Neuronal stem cell (in vitro differentiated cells): ENCODE data around the gene MFNG.

ENCODE experiments used
- DNase-seq: peaks from one replicate; pipeline ENCODE4 v3.0.0-alpha.2; 2013; ENCODE audit warnings: low spot score
- H2AFZ ChIP-seq: one replicate; pipeline ENCODE4 v1.6.1; 2013; ENCODE audit warnings: mild to moderate bottlenecking, low read length, inconsistent platforms
- H2AK5ac ChIP-seq: 2 replicates; pipeline ENCODE4 v1.6.1; 2013; ENCODE audit warnings: low read depth, mild to moderate bottlenecking, inconsistent platforms, low read length, moderate library complexity, mixed read lengths
- H2BK120ac ChIP-seq: 2 replicates; pipeline ENCODE4 v1.6.1; 2013; ENCODE audit warnings: low read depth, mild to moderate bottlenecking, inconsistent platforms, low read length, moderate library complexity, mixed read lengths
- H2BK12ac ChIP-seq: one replicate; pipeline ENCODE4 v1.6.1; 2013; ENCODE audit warnings: low read length, inconsistent platforms
- H2BK15ac ChIP-seq: 2 replicates; pipeline ENCODE4 v1.6.1; 2013; ENCODE audit warnings: mild to moderate bottlenecking, low read length, inconsistent platforms, mixed read lengths
- H2BK5ac ChIP-seq: one replicate; pipeline ENCODE4 v1.6.1; 2013; ENCODE audit warnings: inconsistent platforms, mild to moderate bottlenecking, low read length, moderate library complexity
- H3K14ac ChIP-seq: one replicate; pipeline ENCODE4 v1.6.1; 2013; ENCODE audit warnings: low read length, inconsistent platforms
- H3K18ac ChIP-seq: 2 replicates; pipeline ENCODE4 v1.6.1; 2013; ENCODE audit warnings: low read length, inconsistent platforms
- H3K23ac ChIP-seq: 2 replicates; pipeline ENCODE4 v1.6.1; 2013; ENCODE audit warnings: low read depth, mild to moderate bottlenecking, mixed read lengths, low read length, inconsistent platforms; ENCODE audit not compliant: poor library complexity
- H3K27ac ChIP-seq: replicated peaks from 3 replicates; pipeline ENCODE4 v1.5.1; 2013; ENCODE audit warnings: low read length, inconsistent platforms
- H3K27me3 ChIP-seq, 3 experiments: 2 replicates each; pipeline ENCODE4 v1.6.1; 2013; ENCODE audit warnings: low read length in 3 of 3, mild to moderate bottlenecking in 2 of 3, inconsistent platforms in 1 of 3, low read depth in 1 of 3, mixed read lengths in 1 of 3, moderate library complexity in 1 of 3; ENCODE audit not compliant: control insufficient read depth in 3 of 3, insufficient read depth in 3 of 3
- H3K36me3 ChIP-seq, 2 donors: replicated peaks in 1 of 2; 2 replicates each; pipeline ENCODE4 v1.6.1; 2013; ENCODE audit warnings: low read length in 2 of 2; ENCODE audit not compliant: control insufficient read depth in 2 of 2, insufficient read depth in 2 of 2
- H3K4ac ChIP-seq: 2 replicates; pipeline ENCODE4 v1.6.1; 2013; ENCODE audit warnings: inconsistent platforms, mild to moderate bottlenecking, low read length, moderate library complexity
- H3K4me1 ChIP-seq, 2 donors: 1 replicate in 1 of 2; 2 replicates in 1 of 2; pipeline ENCODE4 v1.6.1; 2013; ENCODE audit warnings: low read length in 2 of 2, low read depth in 1 of 2; ENCODE audit not compliant: control insufficient read depth in 2 of 2, insufficient read depth in 1 of 2
- H3K4me2 ChIP-seq: one replicate; pipeline ENCODE4 v1.6.1; 2013; ENCODE audit warnings: mild to moderate bottlenecking, low read length, inconsistent platforms; ENCODE audit not compliant: insufficient read depth, poor library complexity, severe bottlenecking
- H3K4me3 ChIP-seq, 2 donors: 2 replicates each; pipeline ENCODE4 v1.5.1; 2013; ENCODE audit warnings: low read length in 2 of 2, mild to moderate bottlenecking in 2 of 2, inconsistent platforms in 1 of 2, moderate library complexity in 1 of 2
- H3K79me1 ChIP-seq: one replicate; pipeline ENCODE4 v1.6.1; 2013; ENCODE audit warnings: low read depth, mild to moderate bottlenecking, inconsistent platforms, low read length, moderate library complexity
- H3K9ac ChIP-seq: one replicate; pipeline ENCODE4 v1.6.1; 2013; ENCODE audit warnings: mild to moderate bottlenecking, low read depth, low read length, inconsistent platforms; ENCODE audit not compliant: poor library complexity
- H3K9me3 ChIP-seq, 2 donors: replicated peaks in 1 of 2; 2 replicates each; pipeline versions ENCODE3 to v1.6.1; 2013; ENCODE audit warnings: low read length in 2 of 2, mild to moderate bottlenecking in 2 of 2, inconsistent platforms in 1 of 2, low read depth in 1 of 2, mixed read lengths in 1 of 2, moderate library complexity in 1 of 2; ENCODE audit not compliant: control insufficient read depth in 2 of 2, insufficient read depth in 1 of 2
- H4K8ac ChIP-seq: one replicate; pipeline ENCODE4 v1.6.1; 2013; ENCODE audit warnings: low read depth, mild to moderate bottlenecking, inconsistent platforms, low read length, moderate library complexity
- H4K91ac ChIP-seq: one replicate; pipeline ENCODE4 v1.6.1; 2013; ENCODE audit warnings: low read length, low read depth, mild to moderate bottlenecking, inconsistent platforms; ENCODE audit not compliant: poor library complexity
- WGBS, 2 donors: extraction: QIAGEN DNeasy Blood & Tissue Kit; methylation state at CpG; one replicate each; pipeline ENCODE4 v1.1.7; 2013; ENCODE audit warnings: missing lambda C conversion rate in 2 of 2, mixed read lengths in 1 of 2; ENCODE audit not compliant: insufficient read length in 2 of 2, insufficient replicate concordance in 1 of 2; ENCODE audit errors: extremely low coverage in 2 of 2; 5-methylcytosine and 5-hydroxymethylcytosine counted together

MFNG gene

GRCh38 chr22:37464181-37464580 is 22.0 kb downstream of the MFNG start:
- Histone ChIP-seq H2BK12ac (no peak overlapping the region), H3K4me3 (no peak overlapping the region), H3K14ac (no peak overlapping the region), H3K36me3 (no peaks in the 10 kb centered on the region), H3K27ac (no peak overlapping the region), H3K4ac (no peak overlapping the region), H2AK5ac (no peak overlapping the region), H3K9me3 (no peaks in the 10 kb centered on the region), H3K9ac (no peak overlapping the region), H2BK15ac (no peak overlapping the region), H4K8ac (no peak overlapping the region), H3K18ac (no peak overlapping the region), H3K79me1 (no peaks in the 10 kb centered on the region), H2BK5ac (no peak overlapping the region), H2AFZ (no peak overlapping the region), H3K27me3 (peaks cover 0 to 29% (median 0%) of the 10 kb centered on the region in 3 experiments), H2BK120ac (no peak overlapping the region), H3K23ac (no peak overlapping the region), H4K91ac (no peak overlapping the region), H3K4me1 (peaks cover 3 to 6% of the 10 kb centered on the region in 2 donors), H3K4me2 (no peak overlapping the region)
- no CpG with 5 or more reads among the region's 4 CpGs for WGBS, 2 donors
- no peak for DNase-seq

- Histone ChIP-seq H3K4me1 (peaks cover 3 to 6% of the 10 kb centered on the region in 2 donors), H2AFZ (no peak overlapping the region), H3K36me3 (no peaks in the 10 kb centered on the region), H3K27me3 (peaks cover 0 to 24% (median 0%) of the 10 kb centered on the region in 3 experiments), H2BK12ac (no peak overlapping the region), H2BK120ac (no peak overlapping the region), H3K4me2 (no peak overlapping the region), H4K91ac (no peak overlapping the region), H2AK5ac (no peak overlapping the region), H3K27ac (no peak overlapping the region), H4K8ac (no peak overlapping the region), H2BK15ac (no peak overlapping the region), H3K14ac (no peak overlapping the region), H3K18ac (no peak overlapping the region), H3K79me1 (no peaks in the 10 kb centered on the region), H2BK5ac (no peak overlapping the region), H3K23ac (no peak overlapping the region), H3K4ac (no peak overlapping the region), H3K9me3 (no peaks in the 10 kb centered on the region), H3K4me3 (no peak overlapping the region), H3K9ac (no peak overlapping the region)
- no CpG with 5 or more reads among the region's 5 CpGs for WGBS, 2 donors
- peak; percentile 57 for DNase-seq
Observed at GRCh38 chr22:37462983-37463382, 23.2 kb downstream of the MFNG start.

- H3K14ac ChIP-seq, result no peak overlapping the region
- H3K4ac ChIP-seq, result no peak overlapping the region
- H2AFZ ChIP-seq, result no peak overlapping the region
- H2BK15ac ChIP-seq, result no peak overlapping the region
- no peak overlapping the region for H3K4me2 ChIP-seq
- DNase-seq, result no peak
- H4K8ac ChIP-seq, result no peak overlapping the region
- no peaks in the 10 kb centered on the region for H3K9me3 ChIP-seq
- H2BK5ac ChIP-seq, result no peak overlapping the region
- no peak overlapping the region for H3K18ac ChIP-seq
- H3K9ac ChIP-seq, result no peak overlapping the region
- no peak overlapping the region for H3K4me3 ChIP-seq
- H2AK5ac ChIP-seq, result no peak overlapping the region
- H3K27ac ChIP-seq, result no peak overlapping the region
- no peak overlapping the region for H4K91ac ChIP-seq
- WGBS, 2 donors, result no CpG with 5 or more reads among the region's 5 CpGs
- H2BK12ac ChIP-seq, result no peak overlapping the region
- H3K23ac ChIP-seq, result no peak overlapping the region
- no peaks in the 10 kb centered on the region for H3K36me3 ChIP-seq
- no peaks in the 10 kb centered on the region for H3K79me1 ChIP-seq
- no peak overlapping the region for H2BK120ac ChIP-seq
- peaks cover 3 to 4% of the 10 kb centered on the region in 2 donors for H3K4me1 ChIP-seq
- peaks cover 0 to 19% (median 0%) of the 10 kb centered on the region in 3 experiments for H3K27me3 ChIP-seq
Observed at GRCh38 chr22:37462436-37462835, 23.7 kb downstream of the MFNG start.

GRCh38 chr22:37461961-37462360 is 24.2 kb downstream of the MFNG start:
- H3K4me1 ChIP-seq, result peaks cover 0 to 3% of the 10 kb centered on the region in 2 donors
- no peak overlapping the region for H3K27ac ChIP-seq
- no peak overlapping the region for H3K4ac ChIP-seq
- no peak overlapping the region for H2AFZ ChIP-seq
- no peak overlapping the region for H4K8ac ChIP-seq
- H3K14ac ChIP-seq, result no peak overlapping the region
- no peak overlapping the region for H3K23ac ChIP-seq
- H3K9ac ChIP-seq, result no peak overlapping the region
- no peaks in the 10 kb centered on the region for H3K9me3 ChIP-seq
- no peaks in the 10 kb centered on the region for H3K79me1 ChIP-seq
- no peak overlapping the region for H2AK5ac ChIP-seq
- no CpG with 5 or more reads among the region's 6 CpGs for WGBS, 2 donors
- no peak overlapping the region for H3K4me2 ChIP-seq
- H3K18ac ChIP-seq, result no peak overlapping the region
- H2BK15ac ChIP-seq, result no peak overlapping the region
- no peak overlapping the region for H2BK5ac ChIP-seq
- no peak overlapping the region for H4K91ac ChIP-seq
- DNase-seq, result no peak
- H2BK12ac ChIP-seq, result no peak overlapping the region
- H3K4me3 ChIP-seq, result no peak overlapping the region
- H3K36me3 ChIP-seq, result no peaks in the 10 kb centered on the region
- no peak overlapping the region for H2BK120ac ChIP-seq
- H3K27me3 ChIP-seq, result peaks cover 0 to 14% (median 0%) of the 10 kb centered on the region in 3 experiments
